ENCODE results near the gene CDH4.
"Not testable (repeated sequence)": the region's sequence is repeated elsewhere in the genome, so short reads cannot be mapped to it uniquely, and the experiment has no call there.

CDH4 gene

GRCh38 chr20:61459705-61460104, 207.6 kb downstream of the CDH4 start:
- DNase-seq (ENCODE audit: low spot score) = no peak

GRCh38 chr20:61460261-61461052, 208.4 kb downstream of the CDH4 start:
- DNase-seq (ENCODE audit: low spot score) = no peak

- DNase-seq (ENCODE audit: low spot score) = no peak
Observed at GRCh38 chr20:61461461-61461860, 209.4 kb downstream of the CDH4 start.

- DNase-seq (ENCODE audit: low spot score) = no peak
Observed at GRCh38 chr20:61464307-61465303, 212.5 kb downstream of the CDH4 start.

GRCh38 chr20:61475729-61476128, 223.7 kb downstream of the CDH4 start:
- no peak for DNase-seq (ENCODE audit: low spot score)

- DNase-seq (ENCODE audit: low spot score) = no peak
Observed at GRCh38 chr20:61476956-61477355, 224.9 kb downstream of the CDH4 start.

- DNase-seq (ENCODE audit: low spot score) = no peak
Observed at GRCh38 chr20:61477451-61477861, 225.4 kb downstream of the CDH4 start.

- no peak for DNase-seq (ENCODE audit: low spot score)
Observed at GRCh38 chr20:61478094-61478493, 226.0 kb downstream of the CDH4 start.

GRCh38 chr20:61478611-61479305, 226.7 kb downstream of the CDH4 start:
- no peak for DNase-seq (ENCODE audit: low spot score)

- DNase-seq (ENCODE audit: low spot score) = not testable (repeated sequence)
Observed at GRCh38 chr20:61479433-61479832, 227.4 kb downstream of the CDH4 start.

GRCh38 chr20:61480158-61480825, 228.2 kb downstream of the CDH4 start:
- no peak for DNase-seq (ENCODE audit: low spot score)

- no peak for DNase-seq (ENCODE audit: low spot score)
Observed at GRCh38 chr20:61482056-61482887, 230.2 kb downstream of the CDH4 start.

- DNase-seq (ENCODE audit: low spot score) = no peak
Observed at GRCh38 chr20:61482901-61483300, 230.8 kb downstream of the CDH4 start.

- DNase-seq (ENCODE audit: low spot score) = no peak
Observed at GRCh38 chr20:61483336-61484067, 231.4 kb downstream of the CDH4 start.

- DNase-seq (ENCODE audit: low spot score) = no peak
Observed at GRCh38 chr20:61486198-61486597, 234.1 kb downstream of the CDH4 start.

GRCh38 chr20:61487346-61487996, 235.4 kb downstream of the CDH4 start:
- no peak for DNase-seq (ENCODE audit: low spot score)

GRCh38 chr20:61487997-61488371, 235.9 kb downstream of the CDH4 start:
- DNase-seq (ENCODE audit: low spot score) = no peak

- DNase-seq (ENCODE audit: low spot score) = no peak
Observed at GRCh38 chr20:61490721-61491120, 238.7 kb downstream of the CDH4 start.

GRCh38 chr20:61492065-61492464, 240.0 kb downstream of the CDH4 start:
- DNase-seq (ENCODE audit: low spot score) = no peak
